ENCODE data around the gene LDLRAD4.

GRCh38 chr18:13423352-13423751, 204.8 kb downstream of the LDLRAD4 start:
- TF ChIP-seq, protein P1, sequence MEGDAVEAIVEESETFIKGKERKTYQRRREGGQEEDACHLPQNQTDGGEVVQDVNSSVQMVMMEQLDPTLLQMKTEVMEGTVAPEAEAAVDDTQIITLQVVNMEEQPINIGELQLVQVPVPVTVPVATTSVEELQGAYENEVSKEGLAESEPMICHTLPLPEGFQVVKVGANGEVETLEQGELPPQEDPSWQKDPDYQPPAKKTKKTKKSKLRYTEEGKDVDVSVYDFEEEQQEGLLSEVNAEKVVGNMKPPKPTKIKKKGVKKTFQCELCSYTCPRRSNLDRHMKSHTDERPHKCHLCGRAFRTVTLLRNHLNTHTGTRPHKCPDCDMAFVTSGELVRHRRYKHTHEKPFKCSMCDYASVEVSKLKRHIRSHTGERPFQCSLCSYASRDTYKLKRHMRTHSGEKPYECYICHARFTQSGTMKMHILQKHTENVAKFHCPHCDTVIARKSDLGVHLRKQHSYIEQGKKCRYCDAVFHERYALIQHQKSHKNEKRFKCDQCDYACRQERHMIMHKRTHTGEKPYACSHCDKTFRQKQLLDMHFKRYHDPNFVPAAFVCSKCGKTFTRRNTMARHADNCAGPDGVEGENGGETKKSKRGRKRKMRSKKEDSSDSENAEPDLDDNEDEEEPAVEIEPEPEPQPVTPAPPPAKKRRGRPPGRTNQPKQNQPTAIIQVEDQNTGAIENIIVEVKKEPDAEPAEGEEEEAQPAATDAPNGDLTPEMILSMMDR (IDR thresholded peaks at IDR 0.05), result no peak
- TF ChIP-seq POLR2A (IDR thresholded peaks at IDR 0.05), result no peak

Measured in lower leg skin (tissue), 3 donors.